DND-41 (cell line): ENCODE measurements around the gene PLCB4.

Experiments
- ATAC-seq: fragments of 200-7000 bp; cut with Tn5 transposase; 3 replicates; pipeline ENCODE4 v1.9.1; 2021; ENCODE audit warnings: low read depth; ENCODE audit not compliant: insufficient read depth
- DNase-seq: peaks from one replicate; pipeline ENCODE4 v3.0.0-alpha.2; 2020
- H2AFZ ChIP-seq: 2 replicates; pipeline ENCODE4 v1.6.0; 2012; ENCODE audit warnings: low read depth, low read length
- H3K27ac ChIP-seq: 2 replicates; pipeline ENCODE4 v1.5.1; 2012; ENCODE audit warnings: low read length, inconsistent platforms
- H3K27me3 ChIP-seq: fragments of 200-600 bp; sonication (generic); 2 replicates; pipeline ENCODE4 v1.6.0; 2012; ENCODE audit warnings: low read length, mild to moderate bottlenecking, inconsistent platforms; ENCODE audit not compliant: insufficient read depth, poor library complexity
- H3K36me3 ChIP-seq: 2 replicates; pipeline ENCODE4 v1.5.1; 2012; ENCODE audit warnings: low read length, inconsistent platforms; ENCODE audit not compliant: insufficient read depth
- H3K4me1 ChIP-seq: 2 replicates; pipeline ENCODE4 v1.5.1; 2012; ENCODE audit warnings: mild to moderate bottlenecking, low read length; ENCODE audit not compliant: insufficient read depth
- H3K4me2 ChIP-seq: 2 replicates; pipeline ENCODE4 v1.6.0; 2012; ENCODE audit warnings: mild to moderate bottlenecking, moderate library complexity, low read length, inconsistent platforms; ENCODE audit not compliant: insufficient read depth
- H3K4me3 ChIP-seq, 2 experiments: fragments of 200-600 bp in 1 of 2; shearing (Covaris generic) in 1 of 2; 2 replicates each; pipeline ENCODE4 v1.5.1; 2012 to 2016; ENCODE audit warnings: inconsistent platforms in 2 of 2, low read length in 2 of 2, mild to moderate bottlenecking in 2 of 2, low read depth in 1 of 2, moderate library complexity in 1 of 2
- H3K79me2 ChIP-seq: 2 replicates; pipeline ENCODE4 v1.6.0; 2012; ENCODE audit warnings: low read length, inconsistent platforms; ENCODE audit not compliant: insufficient read depth
- H3K9ac ChIP-seq: 2 replicates; pipeline ENCODE4 v1.6.0; 2012; ENCODE audit warnings: low read depth, mild to moderate bottlenecking, inconsistent platforms, low read length, moderate library complexity
- H3K9me3 ChIP-seq: 2 replicates; pipeline ENCODE4 v1.5.1; 2012; ENCODE audit warnings: low read length, moderate library complexity, mild to moderate bottlenecking, inconsistent platforms; ENCODE audit not compliant: insufficient read depth, severe bottlenecking
- H4K20me1 ChIP-seq: 2 replicates; pipeline ENCODE4 v1.6.0; 2012; ENCODE audit warnings: low read length; ENCODE audit not compliant: insufficient read depth
- EZH2 ChIP-seq: IDR thresholded peaks from 3 replicates; pipeline ENCODE4 v1.6.1; 2012; ENCODE audit warnings: borderline replicate concordance, low read depth, mild to moderate bottlenecking, moderate library complexity, low read length, inconsistent platforms; ENCODE audit not compliant: severe bottlenecking
- TF ChIP-seq, protein P1 (sequence below): IDR thresholded peaks from 2 replicates; pipeline ENCODE4 v1.5.1; 2012; ENCODE audit warnings: borderline replicate concordance, low read length, moderate library complexity, mild to moderate bottlenecking; ENCODE audit not compliant: poor library complexity, severe bottlenecking; ENCODE audit errors: extremely low read depth

PLCB4 gene

DNA sequence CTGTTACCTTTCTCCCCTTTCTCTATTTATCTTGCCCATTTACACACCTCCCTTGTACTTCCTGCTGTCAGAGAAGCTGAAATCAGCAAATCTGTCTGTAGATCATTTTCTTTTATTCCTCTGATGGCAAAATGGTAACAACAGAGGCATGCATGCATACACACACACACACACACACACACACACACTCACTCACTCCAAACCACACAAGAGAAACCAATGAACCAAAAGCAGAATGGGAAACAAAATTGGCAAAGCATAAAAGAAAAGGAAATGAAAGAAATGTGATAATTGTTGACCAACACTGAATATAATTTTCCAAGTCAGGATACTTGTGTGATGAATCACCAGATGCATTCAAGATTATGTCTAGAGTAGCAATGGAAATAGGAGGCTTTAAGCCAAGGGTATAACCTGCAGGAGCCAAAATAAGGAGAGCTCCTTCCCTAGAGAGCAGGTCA, 172.4 kb downstream of the PLCB4 start:
- no peak overlapping the region for H3K4me3 ChIP-seq
- DNase-seq (no peak), ATAC-seq (no peak)
- H3K27me3 ChIP-seq = no peaks in the 10 kb centered on the region
- no peaks in the 10 kb centered on the region for H3K9me3 ChIP-seq
- no peaks in the 10 kb centered on the region for H3K79me2 ChIP-seq
- no peak for TF ChIP-seq EZH2
- TF ChIP-seq, protein P1, sequence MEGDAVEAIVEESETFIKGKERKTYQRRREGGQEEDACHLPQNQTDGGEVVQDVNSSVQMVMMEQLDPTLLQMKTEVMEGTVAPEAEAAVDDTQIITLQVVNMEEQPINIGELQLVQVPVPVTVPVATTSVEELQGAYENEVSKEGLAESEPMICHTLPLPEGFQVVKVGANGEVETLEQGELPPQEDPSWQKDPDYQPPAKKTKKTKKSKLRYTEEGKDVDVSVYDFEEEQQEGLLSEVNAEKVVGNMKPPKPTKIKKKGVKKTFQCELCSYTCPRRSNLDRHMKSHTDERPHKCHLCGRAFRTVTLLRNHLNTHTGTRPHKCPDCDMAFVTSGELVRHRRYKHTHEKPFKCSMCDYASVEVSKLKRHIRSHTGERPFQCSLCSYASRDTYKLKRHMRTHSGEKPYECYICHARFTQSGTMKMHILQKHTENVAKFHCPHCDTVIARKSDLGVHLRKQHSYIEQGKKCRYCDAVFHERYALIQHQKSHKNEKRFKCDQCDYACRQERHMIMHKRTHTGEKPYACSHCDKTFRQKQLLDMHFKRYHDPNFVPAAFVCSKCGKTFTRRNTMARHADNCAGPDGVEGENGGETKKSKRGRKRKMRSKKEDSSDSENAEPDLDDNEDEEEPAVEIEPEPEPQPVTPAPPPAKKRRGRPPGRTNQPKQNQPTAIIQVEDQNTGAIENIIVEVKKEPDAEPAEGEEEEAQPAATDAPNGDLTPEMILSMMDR = no peak
- no peak overlapping the region for H3K9ac ChIP-seq
- no peaks in the 10 kb centered on the region for H4K20me1 ChIP-seq
- H3K4me2 ChIP-seq = no peak overlapping the region
- H2AFZ ChIP-seq = no peak overlapping the region
- H3K4me1 ChIP-seq = no peaks in the 10 kb centered on the region
- no peaks in the 10 kb centered on the region for H3K36me3 ChIP-seq
- H3K27ac ChIP-seq = no peak overlapping the region

DNA sequence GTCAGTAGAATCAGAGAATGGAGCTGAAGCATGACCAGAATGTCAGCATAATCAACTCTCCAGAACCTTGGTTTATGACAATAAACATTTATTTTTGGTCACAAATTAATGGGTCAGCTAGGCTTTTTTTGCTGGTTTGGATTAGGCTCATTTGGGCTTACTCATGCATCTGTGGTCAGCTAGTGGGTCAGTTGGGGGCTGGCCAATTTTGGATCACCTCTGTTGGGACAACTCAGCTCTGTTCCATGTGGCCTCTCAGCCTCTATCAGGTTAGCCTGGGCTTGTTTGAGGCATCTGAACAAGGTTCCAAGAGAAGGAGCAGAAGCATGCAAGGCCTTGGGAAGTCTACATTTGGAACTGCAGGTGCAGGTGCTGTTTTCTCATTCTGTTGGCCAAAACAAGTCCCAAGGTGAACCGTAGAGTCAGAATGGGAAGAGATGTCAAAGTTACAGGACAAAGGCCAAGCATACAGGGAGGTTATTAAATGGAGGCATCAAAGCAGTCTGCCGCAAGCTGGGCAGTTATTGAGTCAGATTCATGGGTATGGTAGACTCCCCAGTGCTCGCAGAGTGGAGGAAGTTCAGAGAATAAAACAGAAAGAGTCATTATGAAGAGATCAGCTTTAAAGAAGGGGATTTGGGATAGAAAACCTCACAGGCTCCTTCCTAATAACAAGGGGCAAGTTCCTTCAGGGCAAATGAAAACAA, 173.0 kb downstream of the PLCB4 start:
- TF ChIP-seq, protein P1 = no peak
- TF ChIP-seq EZH2 = no peak
- no peak overlapping the region for H3K27ac ChIP-seq

DNA sequence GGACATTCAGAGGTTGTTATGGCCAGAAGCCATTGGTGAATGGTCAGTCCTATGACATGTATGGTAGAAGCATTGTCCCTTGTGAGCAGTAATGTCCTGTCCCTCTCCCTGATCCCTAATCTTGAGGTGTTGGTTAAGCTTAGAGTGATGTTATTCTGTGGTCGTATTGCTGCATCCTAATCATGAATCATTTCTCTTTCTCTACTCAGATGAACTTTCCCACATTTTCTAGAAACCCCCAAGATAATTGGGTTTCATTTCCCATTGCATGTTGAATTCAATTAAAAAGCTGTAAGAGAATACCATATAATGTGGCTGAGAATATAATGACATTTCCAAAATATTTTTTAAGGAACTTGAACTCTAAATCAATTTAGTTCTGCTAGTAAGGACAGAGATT, 175.1 kb downstream of the PLCB4 start:
- TF ChIP-seq, protein P1 = no peak
- no peak for TF ChIP-seq EZH2
- H3K27ac ChIP-seq = no peak overlapping the region
- no peaks in the 10 kb centered on the region for H3K27me3 ChIP-seq
- no peak overlapping the region for H3K4me3 ChIP-seq
- no peak overlapping the region for H2AFZ ChIP-seq
- ATAC-seq (no peak), DNase-seq (no peak)
- H3K9ac ChIP-seq = no peak overlapping the region
- H3K4me2 ChIP-seq = no peak overlapping the region
- H3K4me1 ChIP-seq = no peaks in the 10 kb centered on the region
- no peaks in the 10 kb centered on the region for H3K9me3 ChIP-seq
- no peaks in the 10 kb centered on the region for H3K36me3 ChIP-seq
- H3K79me2 ChIP-seq = no peaks in the 10 kb centered on the region
- no peaks in the 10 kb centered on the region for H4K20me1 ChIP-seq

More for the DNA sequence above, 173.0 kb downstream of the PLCB4 start:
- Histone ChIP-seq H3K4me1 (no peaks in the 10 kb centered on the region), H3K36me3 (no peaks in the 10 kb centered on the region), H2AFZ (no peak overlapping the region), H3K27me3 (no peaks in the 10 kb centered on the region), H3K79me2 (no peaks in the 10 kb centered on the region), H3K4me2 (no peak overlapping the region), H3K4me3 (no peak overlapping the region), H4K20me1 (no peaks in the 10 kb centered on the region), H3K9ac (no peak overlapping the region), H3K9me3 (no peaks in the 10 kb centered on the region)
- ATAC-seq = no peak
- no peak for DNase-seq
